GM21576 (cell line): ENCODE measurements around the gene SERINC3.
"Not testable (repeated sequence)": the region's sequence is repeated elsewhere in the genome, so short reads cannot be mapped to it uniquely, and the experiment has no call there.

Source experiments
- ATAC-seq: cut with Tn5 transposase; IDR thresholded peaks from one replicate; pipeline ENCODE4 v1.9.1; 2021; ENCODE audit warnings: mild to moderate bottlenecking, moderate library complexity; ENCODE audit not compliant: unreplicated experiment

The SERINC3 gene

DNA sequence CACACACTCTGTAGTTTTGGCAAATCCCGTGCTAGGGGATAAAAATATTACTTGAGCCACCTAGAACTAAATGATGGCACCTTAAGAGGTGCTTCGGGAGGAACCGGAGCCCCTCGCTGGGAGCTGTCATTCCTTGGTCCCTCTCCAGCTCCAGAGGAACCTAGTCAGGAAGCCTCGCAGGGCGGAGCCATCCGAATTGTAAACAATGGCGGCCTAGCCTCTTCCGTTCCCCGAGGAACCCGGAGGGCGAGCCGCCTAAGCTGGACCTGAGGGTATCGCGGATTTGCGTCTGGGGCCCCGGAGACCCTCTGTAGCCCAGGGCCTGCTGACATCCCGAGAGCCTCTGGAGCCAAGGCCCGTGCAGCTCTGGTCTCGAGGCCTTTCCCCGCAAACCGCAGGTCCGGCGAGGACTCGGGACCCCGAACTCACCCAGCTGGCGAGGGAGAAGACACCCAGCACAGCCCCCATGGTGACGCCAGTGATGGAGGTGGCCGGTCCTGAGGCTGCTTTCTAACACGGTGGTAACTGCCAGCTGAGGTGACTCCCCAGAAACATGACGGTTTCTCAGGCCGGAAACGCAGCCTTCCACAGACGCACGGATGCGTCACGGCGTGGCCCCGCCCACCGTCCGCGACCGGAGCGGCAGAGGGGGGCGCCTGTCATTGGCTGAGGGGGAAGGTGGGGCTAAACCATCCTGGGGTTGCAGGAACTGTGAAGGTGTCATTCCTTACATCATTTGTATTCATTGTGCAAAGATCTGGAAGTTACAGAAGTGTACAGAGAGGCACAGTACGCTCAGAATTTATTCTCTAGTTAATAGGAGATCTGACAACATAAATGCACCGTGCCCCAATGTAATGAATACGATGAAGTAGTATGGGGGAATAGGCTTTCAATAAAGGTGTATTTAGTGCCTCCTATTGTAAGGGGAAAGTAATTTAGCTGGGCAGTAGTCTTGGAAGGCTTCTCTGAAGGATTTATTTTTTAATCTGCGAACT lies at the start of gene SERINC3:
Gene SERINC3 (minus strand): TSS at position 587 of the 998 bp plus-strand sequence. CDS start 119 bp downstream, at position 468.
- peak; percentile 93 for ATAC-seq

DNA sequence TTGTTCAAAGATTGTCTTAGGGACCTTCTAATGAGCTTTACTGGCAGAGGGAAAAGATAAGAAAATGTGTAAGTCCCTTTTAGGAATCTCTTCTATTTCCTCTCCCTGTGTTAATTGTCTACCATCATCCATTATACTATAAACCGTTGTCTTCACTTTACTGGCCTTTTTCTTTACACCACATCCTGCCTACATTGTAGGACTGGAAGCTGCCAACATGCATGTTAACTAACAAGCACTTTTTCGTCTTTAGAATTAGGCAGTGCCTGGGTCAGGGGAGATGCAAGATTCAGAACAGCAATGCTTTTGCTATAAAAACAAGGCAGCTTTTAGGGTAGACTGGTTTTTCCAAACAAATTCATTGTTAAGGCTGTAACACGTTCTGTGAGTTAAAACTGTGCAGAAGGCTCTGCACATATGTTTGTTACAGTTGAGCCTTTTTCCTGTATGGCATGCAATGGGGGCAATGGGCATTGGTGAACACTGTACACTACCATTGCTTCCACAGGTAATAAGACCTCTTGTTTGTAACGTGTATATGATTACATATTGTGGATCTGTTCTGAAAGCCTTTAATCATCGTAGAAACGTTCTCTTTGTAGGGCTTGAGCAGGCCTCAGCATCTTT lies 49.6 kb upstream of the SERINC3 start:
- no peak for ATAC-seq

DNA sequence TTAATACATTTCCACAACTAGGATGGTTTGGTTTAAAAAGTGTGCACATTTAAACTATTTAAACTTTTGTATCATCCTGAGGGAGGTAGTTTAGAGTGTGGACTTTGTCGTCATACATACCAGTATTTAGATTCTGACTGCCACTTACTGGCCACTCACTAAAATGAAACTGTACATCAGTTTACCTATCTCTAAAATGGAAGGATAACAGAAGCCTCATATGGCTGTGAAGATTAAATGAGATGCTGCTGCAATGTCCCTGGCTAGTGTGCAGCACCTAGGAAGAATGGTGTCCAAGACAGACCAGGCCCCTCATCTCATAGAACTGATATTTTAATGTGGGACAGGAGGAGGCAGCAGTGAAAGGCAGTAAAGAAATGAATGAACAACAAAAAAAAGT lies 48.5 kb upstream of the SERINC3 start:
- ATAC-seq: no peak

DNA sequence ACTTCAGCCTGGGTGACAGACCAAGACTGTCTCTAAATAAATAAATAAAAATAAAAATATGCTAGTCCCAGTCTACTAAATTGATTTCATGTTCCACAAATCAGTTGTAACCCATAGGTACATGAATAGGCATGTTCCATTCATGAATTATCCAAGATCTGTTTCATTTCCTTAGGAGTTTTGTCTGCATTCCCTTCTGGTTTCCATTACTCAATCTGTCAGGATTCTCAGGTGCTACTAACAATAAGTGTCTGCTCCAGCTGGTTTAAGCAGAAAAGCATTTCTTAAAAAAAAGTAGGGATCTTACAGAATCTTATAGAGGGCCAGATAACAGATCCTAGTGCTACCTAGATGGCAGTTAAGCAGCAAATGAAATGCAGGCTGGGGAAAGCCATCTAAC lies 44.9 kb upstream of the SERINC3 start:
- no peak for ATAC-seq

DNA sequence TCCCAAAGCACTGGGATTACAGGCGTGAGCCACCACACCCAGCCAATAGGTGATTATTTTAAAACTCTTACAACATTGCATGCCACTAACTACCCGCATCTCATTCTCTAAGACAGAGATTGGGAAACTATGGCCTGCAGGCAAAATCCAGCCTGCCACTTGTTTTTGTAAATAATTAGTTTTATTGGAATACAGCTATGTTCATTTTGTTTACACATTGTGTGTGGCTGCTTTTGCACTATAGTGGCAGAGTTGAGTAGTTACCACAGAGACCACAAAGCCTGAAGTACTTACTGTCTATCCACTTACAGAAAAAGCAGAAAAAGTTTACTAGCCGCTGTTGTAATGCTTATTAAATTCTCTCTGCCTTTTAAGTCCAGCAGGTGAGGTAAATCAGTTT lies 44.1 kb upstream of the SERINC3 start:
- no peak for ATAC-seq

DNA sequence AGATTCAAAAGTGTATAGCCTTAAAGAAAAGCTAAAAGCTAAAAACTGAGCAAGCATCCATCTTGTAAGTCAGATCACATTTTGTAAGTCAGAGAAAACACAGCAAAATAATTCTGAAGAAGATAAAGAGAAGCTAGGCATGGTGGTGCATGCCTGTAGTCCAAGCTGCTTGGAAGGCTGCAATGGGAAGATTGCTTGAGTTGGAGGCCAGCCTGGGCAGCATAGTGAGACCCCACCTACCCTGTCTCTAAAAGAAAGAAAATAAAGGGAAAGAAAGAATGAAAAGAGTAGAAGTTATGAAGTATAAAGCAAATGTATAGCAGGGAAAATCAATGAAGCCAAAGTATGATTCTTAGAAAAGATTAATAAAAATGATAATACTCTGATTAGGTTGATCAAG lies 40.0 kb upstream of the SERINC3 start:
- ATAC-seq: no peak

DNA sequence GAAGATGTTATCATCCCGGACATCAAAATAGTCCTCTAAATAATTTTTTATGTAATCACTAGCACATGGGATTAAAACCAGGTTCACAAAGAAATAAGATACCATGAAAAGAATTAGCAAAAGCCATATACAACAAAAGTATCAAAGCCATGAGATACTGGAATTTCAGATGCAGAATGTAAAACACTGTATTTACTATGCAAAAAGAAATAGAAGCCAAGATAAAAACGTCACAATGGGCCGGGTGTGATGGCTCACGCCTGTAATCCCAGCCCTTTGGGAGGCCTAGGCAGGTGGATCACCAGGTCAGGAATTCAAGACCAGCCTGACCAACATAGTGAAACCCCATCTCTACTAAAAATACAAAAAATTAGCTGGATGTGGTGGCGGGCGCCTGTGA lies 38.9 kb upstream of the SERINC3 start:
- not testable (repeated sequence) for ATAC-seq

DNA sequence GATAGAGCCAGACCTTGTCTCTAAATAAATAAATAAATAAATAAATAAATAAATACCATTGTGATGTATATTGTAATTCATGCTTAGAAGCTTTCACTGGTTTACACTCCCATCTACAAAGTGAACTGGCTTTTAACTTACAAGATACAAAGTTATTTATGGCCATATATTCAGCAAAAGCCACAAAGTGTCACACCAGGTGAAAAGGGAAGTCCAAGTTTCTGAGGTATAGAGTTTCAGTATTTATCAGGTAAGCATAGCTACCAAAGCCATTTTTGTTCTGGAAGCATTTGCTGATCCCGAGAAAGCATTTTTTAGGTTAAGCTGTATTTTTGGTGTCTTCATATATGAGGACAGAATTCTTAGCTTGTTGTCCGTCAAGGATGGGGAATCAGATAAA lies 38.4 kb upstream of the SERINC3 start:
- ATAC-seq: no peak

DNA sequence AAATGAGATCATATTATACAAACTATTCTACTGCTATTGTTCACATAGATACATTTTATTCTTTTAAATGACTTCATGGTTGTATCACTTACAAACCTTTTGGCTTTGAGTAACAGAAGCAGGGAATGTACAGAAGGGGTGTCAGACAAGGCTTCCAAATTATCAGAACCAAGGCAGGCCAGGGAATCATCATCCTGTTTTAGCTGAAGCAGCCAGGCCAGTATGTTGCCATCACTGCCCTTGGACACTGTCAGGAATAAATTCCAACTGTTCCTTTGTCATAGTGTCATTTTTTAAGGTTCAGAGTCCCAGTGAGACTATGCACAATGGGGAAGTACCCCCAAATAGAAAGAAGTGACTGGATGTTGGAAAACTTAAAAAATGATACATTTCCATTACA lies 37.4 kb upstream of the SERINC3 start:
- ATAC-seq: no peak

DNA sequence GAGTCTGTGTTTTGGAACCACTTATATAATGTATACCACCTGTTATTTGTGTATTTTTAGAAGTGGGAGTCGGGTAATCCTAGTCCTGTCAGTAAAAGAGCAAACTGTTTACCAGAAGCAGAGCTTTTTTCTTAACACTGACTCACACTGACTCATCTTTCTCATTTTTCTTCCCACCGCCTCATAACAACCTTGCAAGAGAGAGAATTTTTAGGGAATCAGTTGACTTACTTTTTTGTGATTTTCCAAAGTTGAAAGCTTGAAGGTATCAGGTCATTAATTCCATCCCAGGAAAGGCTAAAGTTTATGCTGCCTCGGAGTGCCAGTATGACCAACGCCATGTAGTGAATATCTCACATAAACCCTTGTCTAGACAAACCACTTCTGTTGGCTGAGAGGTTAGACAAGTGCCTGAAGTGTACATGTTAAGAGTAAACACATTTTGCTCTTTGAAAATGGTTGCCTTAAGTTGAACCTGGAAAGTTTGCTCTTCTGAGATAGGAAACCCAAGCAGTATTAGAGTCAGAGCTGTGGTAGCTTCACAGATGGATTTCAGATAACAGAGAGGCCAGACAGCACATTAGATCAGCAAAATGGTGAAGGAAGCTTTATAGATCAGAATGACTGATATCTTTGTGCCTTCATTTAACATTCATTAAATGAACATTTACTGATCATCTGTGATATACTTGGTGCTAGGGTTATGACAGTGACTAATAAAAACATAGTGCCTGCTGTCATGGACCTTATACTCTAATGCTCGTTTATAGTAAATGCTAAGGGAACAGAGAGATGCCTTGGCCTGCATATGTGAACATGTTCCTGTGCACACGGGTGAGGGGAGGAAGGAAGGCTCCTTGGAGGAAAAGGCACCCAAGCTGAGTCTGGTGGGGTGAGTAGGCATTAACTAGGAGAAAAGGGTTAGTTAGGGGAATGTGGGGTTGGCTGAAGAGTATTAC lies 31.4 kb upstream of the SERINC3 start:
- no peak for ATAC-seq

DNA sequence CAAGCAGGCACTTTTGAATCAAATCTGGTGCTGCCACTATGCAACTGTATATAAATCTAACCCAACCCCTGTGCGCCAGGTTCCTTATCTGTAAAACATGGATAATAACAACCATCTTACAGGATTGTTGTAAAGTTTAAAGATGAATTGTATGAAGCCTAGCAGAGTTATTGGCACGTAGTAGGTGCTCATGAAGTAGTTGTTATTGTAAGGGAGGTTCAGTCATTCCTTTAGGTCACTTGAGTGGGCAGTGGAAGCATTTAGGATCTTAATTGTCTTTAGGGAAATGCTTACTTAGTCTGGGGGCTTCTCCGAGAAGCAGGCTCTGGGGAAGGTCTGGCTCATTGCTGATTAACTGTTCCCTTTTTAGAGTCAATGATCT lies 30.7 kb upstream of the SERINC3 start:
- ATAC-seq: no peak

DNA sequence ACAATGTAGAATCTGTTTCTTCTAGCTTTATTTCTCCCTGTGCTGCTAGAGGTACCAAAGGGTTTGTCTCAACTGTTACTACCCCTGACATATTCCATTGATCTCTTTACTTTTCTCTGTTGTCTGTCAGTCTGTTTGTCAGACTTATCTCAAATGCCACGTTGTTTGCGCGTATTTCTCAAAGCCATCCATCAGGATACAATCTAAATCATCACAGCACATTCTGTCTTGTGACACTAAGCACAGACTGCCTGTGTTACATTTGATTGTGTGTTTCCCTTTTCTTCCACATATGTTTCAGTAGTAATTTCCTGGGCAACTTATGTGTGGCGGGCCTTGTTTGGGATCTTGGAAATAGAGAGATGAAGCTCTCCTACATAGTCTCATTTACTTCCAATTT lies 30.2 kb upstream of the SERINC3 start:
- ATAC-seq: no peak

DNA sequence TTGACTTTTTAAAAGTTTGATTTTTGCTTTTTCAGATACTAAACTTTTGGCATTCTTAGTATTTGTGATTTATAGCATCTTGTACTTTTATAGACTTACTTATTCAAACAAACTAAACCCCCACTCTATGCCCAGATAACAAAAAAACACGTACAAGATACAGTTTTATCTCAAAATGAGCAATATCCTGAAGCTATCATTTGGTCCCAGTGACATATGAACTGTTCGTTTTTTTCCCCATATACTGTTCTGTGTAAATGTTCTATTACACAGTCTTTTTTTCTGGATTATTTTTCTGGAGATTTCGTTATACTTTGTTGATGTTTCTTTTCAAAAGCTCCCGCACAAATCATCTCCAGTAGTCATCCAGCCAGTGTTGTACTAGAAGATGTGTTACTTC lies 27.3 kb upstream of the SERINC3 start:
- ATAC-seq: no peak

DNA sequence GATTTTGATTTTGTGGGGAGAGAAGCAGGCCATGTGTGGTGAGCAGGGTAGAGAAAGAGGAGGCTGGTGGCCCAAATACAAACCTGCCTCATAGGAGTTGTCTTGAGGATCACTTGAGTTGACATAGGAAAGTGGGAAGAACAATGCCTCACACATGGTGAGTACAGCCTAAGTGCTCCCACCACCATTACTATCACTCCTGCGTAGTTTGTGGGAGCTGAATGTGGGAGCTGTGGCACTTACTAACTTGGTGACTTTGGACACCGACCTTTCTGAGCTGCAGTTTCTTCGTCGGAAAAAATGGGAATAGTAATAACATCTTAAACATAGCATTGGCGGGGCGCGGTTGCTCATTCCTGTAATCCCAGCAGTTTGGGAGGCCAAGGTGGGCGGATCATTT lies 25.5 kb upstream of the SERINC3 start:
- no peak for ATAC-seq

DNA sequence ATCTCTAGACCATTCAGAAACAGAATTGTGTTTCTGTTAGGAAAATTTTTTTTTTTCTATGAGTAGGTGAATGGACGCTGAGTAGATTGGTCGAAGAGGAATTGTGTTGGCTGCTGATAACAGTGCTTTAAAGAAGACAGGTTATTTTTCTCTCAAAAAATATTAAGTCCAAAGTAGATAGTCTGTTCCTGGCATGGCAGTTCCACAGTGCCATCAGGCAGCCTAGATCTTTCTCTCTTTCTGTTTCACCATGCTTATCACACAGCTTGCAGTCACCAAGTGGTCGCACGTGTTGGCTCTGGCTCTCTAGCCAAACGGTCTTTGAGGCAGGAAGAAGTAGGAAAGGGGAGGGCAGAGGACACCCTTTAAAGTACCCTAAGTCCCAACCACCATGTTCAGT lies 22.4 kb upstream of the SERINC3 start:
- no peak for ATAC-seq

DNA sequence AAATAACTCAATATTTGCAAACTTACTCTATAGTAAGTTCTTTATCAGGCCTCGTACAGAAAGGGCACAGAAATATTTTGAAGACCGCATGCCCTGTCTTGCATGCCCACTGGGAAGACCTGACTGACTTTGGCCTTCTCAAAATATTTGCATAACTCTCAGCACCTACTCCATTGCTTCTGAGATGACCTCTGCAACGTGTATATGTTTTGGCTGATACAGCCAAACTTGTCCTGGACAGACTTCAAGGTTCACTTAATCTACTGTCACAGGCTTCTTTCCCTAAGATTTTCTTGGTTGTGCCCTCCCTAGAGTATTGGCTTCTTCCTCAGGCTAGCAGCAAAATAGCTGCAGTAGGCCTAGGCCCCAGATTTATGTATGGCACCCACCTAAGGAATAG lies 21.5 kb upstream of the SERINC3 start:
- no peak for ATAC-seq

DNA sequence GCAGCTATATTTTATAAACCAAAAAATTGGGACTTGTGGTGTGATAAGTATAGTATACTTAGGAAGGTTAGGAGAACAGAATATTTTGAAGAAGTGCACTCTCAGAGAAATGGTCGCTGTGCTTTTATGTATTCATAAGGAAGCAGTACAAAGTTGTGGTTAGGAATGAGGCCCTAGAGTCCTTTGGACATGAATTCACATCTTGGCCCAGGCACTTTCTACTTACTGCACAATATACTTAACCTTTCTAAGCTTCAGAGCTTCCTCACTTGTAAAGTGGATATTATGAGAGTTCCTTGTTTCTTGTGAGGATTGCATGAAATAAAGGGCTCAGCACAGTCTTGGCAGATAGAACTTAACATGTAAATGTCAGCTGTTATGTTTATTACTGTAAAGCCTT lies 21.0 kb upstream of the SERINC3 start:
- ATAC-seq: no peak

DNA sequence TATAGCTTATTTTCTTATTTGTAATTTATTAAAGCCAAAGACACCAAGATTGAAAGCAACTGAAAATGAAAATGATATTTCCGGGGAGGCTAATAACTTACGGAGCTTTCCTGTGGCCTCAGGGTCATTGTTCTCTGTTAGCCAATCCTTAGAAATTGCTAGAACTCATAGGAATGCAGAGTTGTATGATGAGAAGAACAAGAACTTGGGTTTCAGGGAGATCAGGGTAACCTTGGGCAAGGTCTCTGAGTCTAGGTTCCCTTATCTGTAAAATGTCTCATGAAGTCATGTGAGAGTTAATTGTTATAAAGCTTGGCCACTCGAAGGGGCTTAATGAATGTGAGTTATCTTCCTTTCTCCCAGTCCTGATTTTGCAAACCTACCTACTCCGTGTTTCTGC lies 20.1 kb upstream of the SERINC3 start:
- no peak for ATAC-seq

DNA sequence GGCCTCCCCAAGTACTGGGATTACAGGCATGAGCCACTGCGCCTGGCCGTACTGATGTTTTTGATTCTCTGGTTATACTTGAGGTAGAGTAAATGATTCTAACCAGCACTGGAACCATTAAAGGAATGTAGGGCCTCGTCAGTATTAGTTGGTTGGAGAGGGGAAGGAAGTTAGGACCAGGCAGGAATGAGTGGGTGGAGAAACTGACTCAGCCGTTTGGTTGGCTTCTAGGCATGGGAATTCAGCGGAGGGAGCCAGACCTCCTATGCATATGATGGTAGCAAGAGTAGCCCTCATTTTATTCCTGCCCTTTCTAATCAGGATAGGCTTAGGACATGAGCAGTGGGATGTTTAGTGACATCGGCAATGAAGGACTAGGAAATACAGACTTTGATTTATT lies 19.0 kb upstream of the SERINC3 start:
- no peak for ATAC-seq

DNA sequence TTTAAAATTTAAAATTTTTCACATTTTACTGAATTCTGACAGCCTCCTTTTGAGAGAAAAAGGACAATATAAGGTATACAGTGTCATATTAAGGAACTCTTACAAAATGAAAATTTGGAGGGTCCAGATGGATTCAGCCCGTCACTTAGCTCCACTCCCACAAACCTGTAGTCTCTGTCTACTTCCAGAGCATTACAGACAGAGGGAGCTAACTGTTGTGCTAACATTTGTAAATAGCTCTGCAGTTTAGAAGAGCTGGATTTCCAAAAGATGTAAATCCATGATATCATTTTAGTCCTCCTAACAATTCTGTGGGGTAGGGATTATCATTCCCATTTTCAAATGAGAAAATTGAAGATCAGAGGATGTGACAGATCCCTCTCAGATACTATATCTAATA lies 16.1 kb upstream of the SERINC3 start:
- ATAC-seq: no peak

DNA sequence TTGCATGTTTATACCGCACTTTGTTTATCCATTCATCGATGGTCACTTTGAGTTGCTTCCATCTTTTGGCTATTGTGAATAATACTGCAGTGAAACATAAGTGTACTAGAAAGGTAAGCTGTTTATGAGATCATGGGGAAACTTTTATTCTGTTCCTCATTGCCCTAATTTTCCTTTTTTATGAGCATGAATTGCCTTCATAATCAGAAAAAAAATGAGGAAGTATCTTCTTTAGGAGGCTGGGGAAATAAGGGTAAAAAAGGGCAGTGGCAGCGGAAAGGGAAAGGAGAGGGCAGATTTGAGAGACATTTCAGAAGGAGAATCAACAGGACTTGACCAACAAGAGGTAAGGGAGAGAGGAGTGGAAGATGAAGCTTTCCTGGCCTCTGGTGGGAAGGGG lies 14.3 kb upstream of the SERINC3 start:
- ATAC-seq: no peak
